HG03520 (cell line): Measurements from ENCODE around the gene PRRC2A.

ENCODE experiments used
- ATAC-seq: cut with Tn5 transposase; IDR thresholded peaks from one replicate; pipeline ENCODE4 v1.9.1; 2021; ENCODE audit warnings: mild to moderate bottlenecking, moderate library complexity; ENCODE audit not compliant: unreplicated experiment

The PRRC2A gene

DNA sequence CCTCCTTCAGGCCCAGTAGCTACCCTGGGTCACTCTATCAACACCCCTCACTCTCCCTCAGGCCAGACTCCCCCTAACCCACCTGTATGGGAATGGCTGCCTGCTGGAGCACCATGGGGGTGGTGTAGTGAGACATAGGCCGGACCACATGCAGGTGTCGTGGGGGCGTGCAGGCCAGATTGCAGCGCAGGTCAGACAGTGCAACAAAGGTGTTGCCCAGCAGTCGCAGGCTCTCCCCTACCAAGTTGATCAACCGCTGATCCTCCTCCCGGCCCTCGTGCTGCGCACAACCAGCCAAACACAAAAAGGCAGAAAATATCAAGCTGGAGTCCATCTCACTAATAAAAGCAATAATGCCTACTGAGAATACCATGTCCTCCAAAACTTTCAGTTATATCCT lies 24.8 kb downstream of the PRRC2A start:
- ATAC-seq: no peak

DNA sequence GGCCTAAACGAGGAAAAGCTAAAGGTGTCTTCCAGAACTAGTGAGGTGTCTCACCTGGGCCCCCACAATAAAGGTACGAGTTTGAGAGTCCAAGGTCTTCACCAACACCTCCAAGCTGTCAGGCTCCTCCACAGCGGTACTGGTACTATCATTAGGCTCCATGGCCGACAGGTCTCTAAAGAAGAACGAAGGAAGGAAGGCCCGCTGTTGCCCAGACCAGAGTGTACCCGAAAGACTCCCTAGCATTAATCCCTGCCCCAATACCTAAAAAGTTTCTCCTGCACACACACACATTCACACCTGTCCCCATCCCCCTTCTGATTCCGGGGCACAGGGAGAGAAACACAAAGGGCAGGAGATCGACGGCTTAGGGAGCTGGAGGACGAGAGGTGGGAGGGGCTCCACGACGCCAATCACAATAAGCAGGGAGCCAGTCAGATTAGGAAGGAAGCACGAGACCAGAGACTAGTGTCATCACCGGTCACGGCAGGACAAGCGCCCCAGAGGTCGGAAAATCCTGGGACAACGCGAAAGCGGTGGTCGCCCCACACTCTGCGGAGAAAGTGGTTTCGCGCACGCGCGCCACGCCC lies 31.2 kb downstream of the PRRC2A start:
- peak; percentile 20 for ATAC-seq

DNA sequence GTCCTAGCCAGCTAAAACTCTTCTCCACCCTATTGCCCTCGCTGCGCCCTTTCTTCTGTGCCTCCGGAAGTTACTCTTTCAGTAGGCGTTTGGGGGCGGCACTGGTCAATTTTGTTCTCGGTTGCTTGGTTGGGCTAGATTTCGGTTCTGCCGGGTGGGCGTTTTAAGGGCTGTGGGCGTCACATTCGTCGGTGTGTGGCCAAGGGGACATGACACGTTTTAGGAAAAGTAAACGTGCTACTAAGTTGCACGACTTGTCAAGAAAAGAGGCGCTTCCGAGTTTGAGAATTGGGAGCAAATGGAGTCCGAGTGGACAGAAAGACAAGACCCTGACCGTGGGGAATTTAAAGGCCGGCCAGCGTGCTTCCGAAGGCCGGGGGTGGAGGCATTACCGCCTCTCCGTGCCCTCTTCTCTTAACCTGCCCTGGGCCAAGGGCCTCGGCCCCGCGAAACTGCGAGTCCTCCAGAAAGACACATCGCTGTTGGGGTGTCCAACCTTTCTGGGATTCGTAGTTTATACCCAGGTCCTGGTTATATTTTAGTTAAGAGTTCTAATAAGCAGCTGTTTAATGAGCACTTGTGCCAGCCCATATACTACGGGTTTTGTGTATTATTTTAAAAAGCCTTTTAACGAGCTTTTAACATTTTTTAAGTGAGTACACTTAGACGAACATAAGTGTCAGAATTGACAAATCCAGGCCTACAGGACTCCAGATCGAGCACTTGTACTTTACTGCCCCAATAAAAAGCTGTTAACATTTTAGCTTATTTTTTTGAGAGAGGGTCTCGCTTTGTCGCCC lies 32.6 kb downstream of the PRRC2A start:
- ATAC-seq: peak; percentile 44

DNA sequence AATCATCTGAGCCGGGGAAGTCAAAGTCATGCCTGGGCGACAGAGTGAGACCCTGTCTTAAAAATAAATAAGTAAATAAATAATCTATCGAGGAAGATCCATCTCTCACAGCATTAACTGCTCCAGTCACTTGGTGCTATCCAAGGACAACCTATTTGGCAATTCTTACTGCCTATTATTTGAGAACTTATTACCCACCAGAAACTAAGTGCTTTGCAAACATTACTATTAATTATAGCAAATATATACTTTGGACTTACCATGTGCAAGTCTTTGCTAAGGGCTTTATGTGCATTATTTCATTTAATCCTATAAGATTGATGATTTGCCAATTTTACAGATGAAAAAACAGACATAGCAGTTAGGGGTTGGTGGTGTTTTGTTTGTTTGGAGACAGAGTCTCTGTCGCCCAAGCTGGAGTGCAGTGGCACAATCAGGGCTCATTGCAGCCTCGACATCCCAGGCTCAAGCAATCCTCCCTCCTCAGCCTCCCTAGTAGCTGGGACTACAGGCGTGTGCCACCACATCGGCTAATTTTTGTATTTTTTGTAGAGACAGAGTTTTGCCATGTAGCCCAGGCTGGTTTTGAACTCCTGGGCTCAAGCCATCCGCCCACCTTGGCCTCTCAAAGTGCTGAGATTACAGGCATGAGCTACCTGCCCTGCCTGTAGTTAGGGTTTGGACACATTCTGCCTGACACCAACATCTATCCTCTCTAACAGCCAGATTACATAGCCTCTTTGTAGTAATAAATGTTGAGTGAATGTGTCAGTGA lies 34.2 kb downstream of the PRRC2A start:
- ATAC-seq: no peak

DNA sequence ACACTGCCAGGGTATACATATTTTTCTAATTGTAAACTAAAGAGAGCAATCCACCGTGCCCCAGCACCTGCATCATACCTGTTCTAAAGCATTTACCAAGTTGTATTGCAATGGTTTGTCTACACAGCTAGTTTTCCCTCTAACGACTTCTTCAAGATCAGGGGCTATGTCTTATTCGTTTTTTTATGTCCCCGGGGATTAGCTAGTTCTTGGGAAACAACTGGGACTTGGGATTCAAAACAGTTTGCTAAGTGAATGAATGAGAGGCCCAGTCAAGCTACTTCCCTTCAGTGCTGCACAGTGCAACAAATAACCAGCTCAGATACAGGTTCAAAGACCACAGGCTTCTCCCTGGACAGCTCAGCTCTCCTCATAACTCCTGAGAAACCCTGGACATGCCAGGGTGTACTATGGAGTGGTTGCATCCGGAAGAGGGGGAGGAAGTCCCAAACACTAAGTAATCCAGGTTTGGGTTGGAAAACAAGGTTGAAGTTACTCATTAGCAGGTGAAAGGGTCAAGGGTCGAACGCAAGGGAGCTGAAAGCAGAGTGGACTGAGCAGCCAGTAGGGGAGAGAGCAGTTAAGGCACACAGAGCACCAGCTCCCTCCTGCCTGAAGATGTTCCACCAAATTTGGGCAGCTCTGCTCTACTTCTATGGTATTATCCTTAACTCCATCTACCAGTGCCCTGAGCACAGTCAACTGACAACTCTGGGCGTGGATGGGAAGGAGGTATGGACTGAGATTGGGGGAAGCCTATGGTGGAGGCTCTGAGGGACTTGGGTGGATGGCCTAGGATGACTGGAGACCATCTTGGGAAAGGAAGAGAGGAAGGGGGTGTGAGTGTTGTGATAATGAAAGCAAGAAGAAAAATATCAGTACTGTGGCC lies 35.1 kb downstream of the PRRC2A start, which contains the start of gene APOM:
APOM (plus strand) TSS at position 546 of the 889 bp plus-strand sequence; CDS start at position 619, 73 bp downstream.
- no peak for ATAC-seq

DNA sequence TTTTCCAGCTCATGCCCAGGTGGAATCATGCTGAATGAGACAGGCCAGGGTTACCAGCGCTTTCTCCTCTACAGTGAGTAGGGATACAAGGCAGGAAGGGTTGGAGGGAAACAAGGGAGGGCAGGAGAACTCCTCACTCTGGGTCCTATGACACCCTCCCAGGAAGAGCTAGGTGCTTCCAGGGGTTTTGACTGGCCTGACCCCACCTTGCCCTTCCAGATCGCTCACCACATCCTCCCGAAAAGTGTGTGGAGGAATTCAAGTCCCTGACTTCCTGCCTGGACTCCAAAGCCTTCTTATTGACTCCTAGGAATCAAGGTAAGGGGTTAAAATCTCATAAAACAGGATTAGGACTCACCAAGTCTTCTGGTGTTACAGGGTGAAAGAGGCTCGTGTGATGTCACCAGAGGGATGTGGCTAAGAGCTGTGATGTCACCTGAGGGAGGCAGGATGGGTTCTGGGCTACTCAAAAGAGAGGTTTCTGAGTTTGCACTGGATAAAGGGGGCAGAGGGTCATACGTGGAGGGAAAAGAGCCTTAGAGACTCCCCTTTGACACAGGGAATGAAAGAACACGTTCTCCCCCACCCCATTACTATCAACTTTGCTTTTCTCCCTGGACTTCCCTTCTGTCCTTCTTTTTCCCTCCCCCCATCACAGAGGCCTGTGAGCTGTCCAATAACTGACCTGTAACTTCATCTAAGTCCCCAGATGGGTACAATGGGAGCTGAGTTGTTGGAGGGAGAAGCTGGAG lies 37.1 kb downstream of the PRRC2A start:
- ATAC-seq: no peak

DNA sequence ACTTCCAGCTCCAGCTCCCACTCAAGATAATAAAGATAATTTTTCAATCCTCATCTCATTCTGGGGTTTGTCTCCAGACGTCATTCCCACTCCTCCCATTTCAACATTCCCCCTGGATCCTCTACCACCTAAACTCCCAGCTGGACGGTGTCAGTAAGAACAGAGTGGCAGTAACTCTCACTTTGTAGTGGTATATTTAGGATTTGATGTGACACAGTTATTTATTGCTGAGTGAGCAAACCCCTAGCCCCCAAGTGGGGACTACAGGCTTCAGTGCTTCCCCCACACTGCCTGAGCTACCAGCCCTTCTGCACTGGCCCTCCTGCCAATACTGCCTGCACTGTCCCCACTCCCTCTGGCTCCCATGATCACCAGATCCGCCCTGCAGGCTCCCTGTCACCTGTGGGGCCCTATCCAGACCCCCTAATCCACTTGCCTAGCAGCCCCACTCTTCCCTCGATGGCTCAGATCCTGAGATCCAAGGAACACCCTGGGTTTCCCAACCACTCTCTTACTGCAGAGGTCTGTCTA lies 37.7 kb downstream of the PRRC2A start:
- no peak for ATAC-seq

DNA sequence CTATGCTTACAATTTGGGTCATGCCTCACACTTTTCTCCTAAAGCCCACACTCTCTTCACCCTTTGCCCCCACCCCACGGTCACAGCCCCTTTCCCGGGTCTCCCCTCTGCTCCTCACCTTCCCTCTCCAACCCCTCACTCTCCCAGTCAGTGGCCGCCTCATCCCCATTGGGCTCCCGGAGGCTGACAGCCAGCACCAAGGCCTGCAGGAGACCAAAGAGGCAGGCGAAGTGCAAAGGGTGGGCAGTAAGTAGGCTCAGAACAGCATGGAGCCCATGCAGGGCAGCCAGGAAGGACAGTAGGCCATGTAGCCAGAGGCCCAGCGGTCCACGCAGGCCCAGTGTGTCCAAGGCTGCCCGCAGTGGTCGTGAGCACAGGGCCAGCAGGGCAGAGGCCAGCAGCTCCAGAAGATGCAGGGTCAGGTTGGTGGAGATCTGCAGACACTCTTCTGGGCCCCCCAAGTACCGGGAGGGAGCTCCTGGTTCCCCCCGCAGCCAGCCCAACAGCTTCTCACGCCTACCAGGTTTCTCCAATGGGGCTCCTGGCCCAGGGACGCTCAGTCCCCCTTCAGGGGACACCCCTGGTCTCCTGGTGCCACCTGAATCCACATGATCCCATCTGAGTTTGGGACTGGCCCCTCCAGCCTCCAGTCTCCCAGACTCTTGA lies 38.6 kb downstream of the PRRC2A start:
- ATAC-seq: no peak

DNA sequence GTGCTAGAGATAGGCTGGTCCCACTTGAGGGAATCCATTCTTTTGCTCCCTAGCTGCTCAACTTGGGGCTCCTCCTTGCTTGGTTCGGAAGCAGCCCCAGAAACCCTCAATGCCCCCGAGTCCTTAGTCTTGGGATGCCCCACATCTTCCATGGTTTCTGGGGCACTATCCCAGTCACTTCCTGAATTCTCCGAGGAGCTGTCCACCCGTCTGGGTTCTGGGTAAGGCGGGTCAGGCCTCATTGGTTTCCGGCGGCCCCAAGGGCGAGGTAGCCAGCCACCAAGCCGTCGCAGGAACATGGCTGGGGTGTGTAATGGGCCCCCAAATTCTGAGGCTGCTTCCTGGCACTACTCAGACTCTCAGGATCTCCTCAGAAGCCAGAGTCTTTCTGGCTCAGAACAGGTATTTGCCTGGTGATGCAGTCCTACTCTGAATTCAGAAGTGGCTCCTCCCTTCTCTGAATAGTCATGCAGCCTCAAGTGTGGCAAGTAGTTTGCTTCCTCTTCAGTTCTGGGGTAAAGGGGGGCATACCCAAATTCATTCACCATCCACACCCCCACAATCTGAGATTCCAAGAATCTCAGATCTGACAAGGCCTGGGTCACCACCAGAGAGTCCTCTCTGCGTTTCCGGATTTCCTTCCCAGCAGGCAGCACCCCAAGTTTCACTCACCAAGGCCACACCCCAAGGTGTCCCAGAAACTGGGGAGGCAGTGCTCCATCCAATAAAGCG lies 39.3 kb downstream of the PRRC2A start:
- ATAC-seq: no peak

DNA sequence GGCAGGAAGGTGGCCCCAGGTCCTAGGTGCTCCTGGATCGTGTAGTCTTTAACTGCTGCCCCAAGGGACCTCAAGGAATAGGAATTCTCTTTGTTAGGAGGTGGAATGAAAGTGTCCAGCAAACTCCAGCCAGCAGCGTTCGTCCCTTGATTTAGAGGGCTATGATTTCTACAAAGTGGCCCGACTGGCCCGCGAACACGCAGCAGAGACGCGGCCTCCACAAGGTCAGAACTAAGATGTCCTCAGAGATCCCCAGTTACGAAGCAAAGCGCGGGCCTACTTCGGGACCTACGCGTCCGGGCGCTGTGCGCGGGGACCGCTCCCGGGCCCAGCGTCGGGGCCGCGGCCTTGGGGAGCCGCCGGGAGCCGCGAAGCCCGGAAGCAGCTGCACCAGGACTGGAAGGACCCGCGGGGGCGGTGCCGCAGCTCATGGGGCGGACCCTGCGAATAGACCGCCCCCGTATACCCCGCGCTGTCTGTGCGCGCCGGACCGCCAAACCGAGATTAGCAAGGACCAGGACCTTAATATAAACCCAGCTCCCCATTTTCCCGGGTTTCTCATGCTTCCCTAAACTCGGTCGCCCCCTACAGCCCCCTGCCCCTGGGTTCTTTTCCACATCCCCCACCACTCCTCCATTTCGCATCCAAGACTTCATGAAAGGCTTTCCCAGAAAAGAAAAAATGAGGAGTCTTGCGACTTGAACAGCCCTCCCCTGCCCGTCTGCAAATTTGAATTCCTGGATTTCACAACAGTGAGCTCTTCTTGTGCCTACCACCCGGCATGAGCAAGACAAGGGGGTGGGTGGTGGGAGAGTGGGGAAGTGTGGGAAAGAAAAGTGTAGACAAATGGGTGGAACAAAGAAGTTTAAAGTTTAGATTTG lies 40.1 kb downstream of the PRRC2A start, which contains the start of gene C6orf47:
C6orf47 (minus strand) TSS at position 398 of the 881 bp plus-strand sequence. CDS start 831 bp downstream, outside the sequence.
- ATAC-seq: peak; percentile 44

DNA sequence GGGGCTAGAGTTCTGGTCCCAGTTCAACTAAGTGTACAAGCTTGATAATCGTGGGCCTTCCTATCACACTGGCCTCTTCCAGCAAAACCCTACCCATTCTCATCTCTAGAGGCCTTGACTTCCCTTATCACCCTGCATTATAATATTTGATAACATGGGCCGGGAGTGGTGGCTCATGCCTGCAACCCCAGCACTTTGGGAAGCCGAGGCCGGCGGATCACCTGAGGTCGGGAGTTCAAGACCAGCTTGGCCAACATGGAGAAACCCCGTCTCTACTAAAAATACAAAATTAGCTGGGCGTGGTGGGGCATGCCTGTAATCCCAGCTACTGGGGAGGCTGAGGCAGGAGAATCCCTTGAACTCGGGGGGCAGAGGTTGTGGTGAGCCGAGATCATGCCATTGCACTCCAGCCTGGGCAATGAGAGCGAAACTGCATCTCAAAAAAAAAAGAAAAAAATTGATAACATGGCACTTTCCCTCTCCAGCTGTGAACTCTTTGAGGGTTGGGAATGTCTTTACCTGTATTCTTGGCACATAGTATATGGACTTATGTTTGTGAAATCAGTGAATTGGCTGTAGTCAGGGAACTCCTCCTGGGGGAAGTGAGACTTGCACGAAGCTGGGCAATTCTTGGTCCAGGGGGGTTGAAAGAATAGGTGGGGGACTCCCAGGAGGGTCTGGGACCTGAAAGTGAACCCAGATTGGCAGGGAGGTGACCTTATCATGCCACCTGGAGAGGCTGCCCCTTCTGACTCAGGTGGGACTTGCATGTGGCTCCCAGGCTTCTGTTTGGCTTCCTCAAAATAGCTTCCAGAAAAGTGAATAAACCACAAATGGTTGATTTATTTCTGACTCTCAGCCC lies 41.0 kb downstream of the PRRC2A start:
- no peak for ATAC-seq

DNA sequence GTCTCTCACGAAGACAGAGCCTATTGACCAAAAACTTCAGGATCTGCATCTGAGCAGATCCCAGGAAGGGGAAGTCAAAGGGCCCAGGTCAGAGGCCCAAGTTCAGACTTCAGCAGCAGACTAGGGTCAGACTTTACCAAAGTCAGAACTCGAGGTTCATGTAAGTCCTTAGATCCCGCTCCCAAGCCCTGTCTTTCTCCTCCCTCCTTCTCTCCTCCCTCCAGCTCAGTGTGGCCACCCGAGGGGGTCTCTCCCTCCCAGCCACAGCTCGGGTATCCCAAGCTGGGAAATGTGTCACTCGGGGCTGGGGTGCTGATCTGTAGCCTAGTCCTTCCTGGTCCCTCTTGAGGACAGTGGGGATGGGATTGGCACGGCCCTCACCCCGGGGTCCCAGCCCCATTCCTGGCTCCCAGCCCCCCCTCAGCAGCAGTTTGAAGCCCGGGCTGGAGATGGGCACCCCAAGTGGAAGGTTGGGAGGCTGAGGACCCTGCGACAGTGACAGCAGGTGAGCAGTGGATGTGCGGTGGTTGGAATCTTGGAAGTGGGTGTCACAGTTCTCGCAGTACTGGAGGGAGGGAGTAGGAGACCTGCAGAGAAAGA lies 41.7 kb downstream of the PRRC2A start:
- ATAC-seq: no peak

DNA sequence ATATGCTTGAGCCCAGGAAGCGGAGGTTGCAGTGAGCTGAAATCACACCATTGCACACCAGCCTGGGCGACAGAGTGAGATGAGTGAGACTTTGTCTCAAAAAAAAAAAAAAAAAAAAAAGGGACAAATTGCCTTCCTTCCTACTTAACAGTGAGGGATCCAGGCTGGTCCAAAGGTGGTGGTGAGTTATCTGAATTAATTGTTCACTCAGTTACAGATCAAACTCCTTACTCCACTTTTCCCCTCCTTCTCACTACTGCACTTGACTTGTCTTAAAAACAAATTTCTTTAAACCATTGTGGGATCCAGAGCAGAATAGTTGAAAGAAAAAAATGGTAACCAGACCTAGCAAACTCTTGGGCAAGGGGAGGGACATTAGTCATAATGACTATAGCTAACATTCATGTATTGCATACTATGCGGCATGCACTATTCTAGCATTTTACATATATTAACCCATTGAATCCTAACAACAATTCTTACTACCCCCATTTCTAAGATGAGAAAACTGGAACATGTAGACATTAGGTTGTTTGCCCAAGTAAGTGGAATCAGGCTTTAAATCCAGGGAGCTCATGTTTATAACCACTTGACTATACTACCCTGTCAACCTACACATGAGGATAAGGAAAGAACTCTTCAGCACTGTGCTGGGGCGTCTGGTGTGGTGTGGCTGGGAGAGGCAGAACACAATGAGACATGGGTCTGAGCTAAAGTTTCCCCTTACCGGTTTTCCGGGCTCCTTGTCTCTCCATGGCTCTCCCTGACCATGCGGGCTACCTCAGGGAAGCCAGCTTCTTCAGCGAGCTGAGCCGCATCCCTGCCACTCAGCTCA lies 42.8 kb downstream of the PRRC2A start:
- no peak for ATAC-seq

DNA sequence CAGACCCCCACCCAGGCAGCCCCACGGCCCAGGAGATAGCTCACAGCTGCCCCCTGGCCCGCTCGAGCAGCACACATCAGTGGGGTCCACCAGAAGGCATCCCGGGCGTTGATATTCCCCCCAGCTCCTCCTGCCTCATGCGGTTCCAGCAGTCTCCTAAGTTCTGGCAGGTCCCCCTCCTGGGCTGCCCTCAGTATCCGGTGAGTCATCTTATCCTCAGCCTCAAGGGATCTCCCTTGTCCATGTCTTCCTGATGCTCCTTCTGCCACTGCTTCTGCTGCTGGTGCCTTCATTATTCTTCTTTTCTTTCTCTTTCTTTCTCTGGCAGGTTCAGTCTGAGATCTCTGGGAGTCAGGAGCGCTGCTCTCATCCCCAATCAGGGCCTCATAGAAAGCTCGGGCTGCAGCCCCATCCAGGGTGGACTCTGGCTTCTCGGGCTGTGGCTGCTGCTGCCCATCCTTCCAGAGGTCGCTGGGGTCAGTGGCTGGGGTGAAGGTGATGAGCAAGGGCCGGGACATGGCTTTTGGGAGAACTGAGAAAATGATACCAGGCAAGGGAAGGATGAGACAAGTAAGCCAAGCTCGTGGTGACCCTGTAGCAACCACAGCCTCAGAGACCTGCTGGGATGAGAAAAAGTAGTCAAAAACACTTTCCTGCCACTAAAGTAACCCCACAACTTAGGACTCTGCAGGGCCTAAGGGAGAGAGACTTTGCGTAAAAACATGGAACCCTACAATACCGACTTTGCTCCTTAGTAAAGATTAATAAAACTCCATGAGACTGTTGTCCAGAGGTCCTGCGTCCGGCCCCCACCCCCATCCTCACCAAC lies 43.7 kb downstream of the PRRC2A start:
- no peak for ATAC-seq
